HepG2 (cell line): Measurements from ENCODE around the gene SLC7A6OS. TPM values are rescaled to one million over a fixed set of nuclear protein-coding genes. Genes with fewer than 3 reads are reported as not detected.

Experiments
- FOXP1 ChIP-seq, 2 experiments: fragments of 450-650 bp in 1 of 2; IDR thresholded peaks; 2 replicates each; pipeline ENCODE4 v1.6.1; 2017 to 2018; ENCODE audit warnings: antibody characterized with exemption in 1 of 2
- KLF11 ChIP-seq: IDR thresholded peaks from 2 replicates; pipeline ENCODE4 v1.6.1; 2016; ENCODE audit warnings: missing compliant biosample characterization
- KLF16 ChIP-seq, 2 experiments: sonication (generic) in 1 of 2; formaldehyde crosslinking in 1 of 2; IDR thresholded peaks; 2 replicates each; pipeline versions ENCODE4 v1.6.1 to v1.8.0; 2016 to 2023; ENCODE audit warnings: missing genetic modification reagents in 2 of 2, missing compliant biosample characterization in 1 of 2
- NAIF1 ChIP-seq: sonication (generic); formaldehyde crosslinking; IDR thresholded peaks from 2 replicates; pipeline ENCODE4 v1.5.0; 2020; ENCODE audit warnings: mild to moderate bottlenecking, missing genetic modification reagents, borderline replicate concordance
- ONECUT2 ChIP-seq: sonication (generic); formaldehyde crosslinking; IDR thresholded peaks from 2 replicates; pipeline ENCODE4 v1.4.0; 2020; ENCODE audit warnings: missing genetic modification reagents
- PLRG1 ChIP-seq: fragments of 450-650 bp; conservative IDR thresholded peaks from 2 replicates; pipeline ENCODE4 v1.6.1; 2016
- SMAD3 ChIP-seq: sonication (generic); formaldehyde crosslinking; IDR thresholded peaks from 2 replicates; pipeline ENCODE4 v1.4.0; 2020; ENCODE audit warnings: missing genetic modification reagents
- SRSF4 ChIP-seq: fragments of 200-400 bp; formaldehyde crosslinking; IDR thresholded peaks from one replicate; pipeline ENCODE4 v1.6.1; 2018; ENCODE audit warnings: mild to moderate bottlenecking, low read depth, low read length, moderate library complexity; ENCODE audit not compliant: poor library complexity, severe bottlenecking
- YEATS2 ChIP-seq: sonication (generic); formaldehyde crosslinking; IDR thresholded peaks from 2 replicates; pipeline ENCODE4 v1.4.0; 2020; ENCODE audit warnings: missing genetic modification reagents, borderline replicate concordance
- ZBTB7B ChIP-seq: sonication (generic); formaldehyde crosslinking; IDR thresholded peaks from 2 replicates; pipeline ENCODE4 v1.4.0; 2020; ENCODE audit warnings: missing genetic modification reagents
- ZFP37 ChIP-seq: sonication (generic); formaldehyde crosslinking; IDR thresholded peaks from 2 replicates; pipeline ENCODE4 v1.4.0; 2020; ENCODE audit warnings: missing genetic modification reagents, borderline replicate concordance
- ZKSCAN8 ChIP-seq: IDR thresholded peaks from 2 replicates; pipeline ENCODE4 v1.6.1; 2016; ENCODE audit warnings: borderline replicate concordance, missing genetic modification reagents, missing compliant biosample characterization
- ZNF496 ChIP-seq: sonication (generic); formaldehyde crosslinking; IDR thresholded peaks from 2 replicates; pipeline ENCODE4 v1.8.1; 2023; ENCODE audit warnings: mild to moderate bottlenecking, moderate library complexity, missing genetic modification reagents; ENCODE audit not compliant: insufficient replicate concordance
- ZNF501 ChIP-seq: sonication (generic); formaldehyde crosslinking; IDR thresholded peaks from 2 replicates; pipeline ENCODE4 v1.5.1; 2020; ENCODE audit warnings: mild to moderate bottlenecking, moderate library complexity, missing genetic modification reagents
- ZNF556 ChIP-seq: sonication (generic); formaldehyde crosslinking; IDR thresholded peaks from 2 replicates; pipeline ENCODE4 v1.4.0; 2020; ENCODE audit warnings: mild to moderate bottlenecking, missing genetic modification reagents, borderline replicate concordance
- ZNF563 ChIP-seq: sonication (generic); formaldehyde crosslinking; IDR thresholded peaks from 2 replicates; pipeline ENCODE4 v1.8.0; 2022; ENCODE audit warnings: mild to moderate bottlenecking, moderate library complexity, missing genetic modification reagents
- ZNF891 ChIP-seq: sonication (generic); formaldehyde crosslinking; IDR thresholded peaks from 2 replicates; pipeline ENCODE4 v1.5.0; 2020; ENCODE audit warnings: mild to moderate bottlenecking, missing genetic modification reagents
- ZSCAN20 ChIP-seq: sonication (generic); formaldehyde crosslinking; IDR thresholded peaks from 2 replicates; pipeline ENCODE4 v1.4.0; 2020; ENCODE audit warnings: missing genetic modification reagents, mild to moderate bottlenecking, borderline replicate concordance
- ZSCAN22 ChIP-seq: sonication (generic); formaldehyde crosslinking; IDR thresholded peaks from 2 replicates; pipeline ENCODE4 v1.4.0; 2020; ENCODE audit warnings: mild to moderate bottlenecking, missing genetic modification reagents
- polyA plus RNA-seq, 8 experiments: library from polyadenylated mRNA; depleted of rRNA in 3 of 8; stranded (reverse) in 7 of 8; unstranded in 1 of 8; fragments of >200 nt; fragmentation: Illumina TruSeq in 4 of 8; extraction: Trizol in 4 of 8; gene quantifications; 2 replicates each; pipeline versions ENCODE4 v1.2.1 to v1.2.3, GENCODE V29; 2011 to 2016; ENCODE audit warnings: low read depth in 4 of 8, missing spikeins in 1 of 8, mixed read lengths in 1 of 8; ENCODE audit not compliant: insufficient read depth in 1 of 8
- total RNA-seq, 5 experiments: library from RNA; depleted of rRNA; stranded (reverse); fragments of >200 nt; fragmentation: Illumina TruSeq; extraction: Trizol; gene quantifications; 2 replicates each; pipeline ENCODE4 v1.2.3, GENCODE V29; 2016; ENCODE audit warnings: low read depth in 1 of 5
- TF ChIP-seq, protein P1 (sequence below): sonication (generic); formaldehyde crosslinking; conservative IDR thresholded peaks from 2 replicates; pipeline ENCODE4 v1.4.0; 2020; ENCODE audit warnings: mild to moderate bottlenecking, missing genetic modification reagents, moderate library complexity
- TF ChIP-seq, protein P2 (sequence below): sonication (generic); formaldehyde crosslinking; IDR thresholded peaks from 2 replicates; pipeline ENCODE4 v1.4.0; 2020; ENCODE audit warnings: missing genetic modification reagents
- TF ChIP-seq, protein P3 (sequence below): IDR thresholded peaks from 2 replicates; pipeline ENCODE4 v1.6.1; 2016; ENCODE audit warnings: mild to moderate bottlenecking

Gene SLC7A6OS
- total and polyA plus RNA-seq, 2 of the 13 experiments (the other 11 are each of a cell fraction or from before 2014, with no cell fraction given) = 11.2 to 21.5 TPM

DNA sequence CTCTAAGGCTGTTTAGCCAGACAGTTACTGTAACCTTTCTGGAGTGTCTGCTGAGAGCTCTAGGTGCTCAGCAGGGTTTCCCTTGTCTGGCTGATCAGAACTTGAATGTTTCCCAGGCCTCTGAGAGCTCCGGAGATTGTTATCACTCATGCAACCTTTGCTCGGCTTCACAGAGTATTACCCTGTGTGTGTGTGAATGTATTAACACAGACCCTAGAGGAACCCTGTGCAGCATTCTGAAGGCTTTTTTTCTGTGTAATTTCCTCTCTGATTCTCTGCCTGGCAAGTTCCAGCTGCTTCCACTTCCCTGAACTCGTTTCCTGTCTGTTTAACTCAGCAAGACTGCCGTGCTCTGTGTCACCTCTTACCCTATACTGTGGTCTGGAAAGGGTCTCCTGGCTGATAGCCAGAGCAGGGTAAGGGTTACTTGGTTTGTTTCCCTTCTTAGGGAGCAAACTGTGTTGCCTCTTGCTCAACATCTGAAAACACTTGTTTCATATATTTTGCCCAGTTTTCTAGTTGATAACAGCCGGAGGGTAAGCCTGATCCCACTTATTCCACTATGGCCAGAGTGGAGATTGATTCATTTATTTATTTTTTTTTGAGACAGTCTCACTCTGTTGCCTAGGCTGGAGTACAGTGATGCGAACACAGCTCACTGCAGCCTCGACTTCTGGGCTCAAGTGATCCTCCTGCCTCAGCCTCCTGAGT lies 21.8 kb upstream of the SLC7A6OS start (continued):
- TF ChIP-seq, protein P1, sequence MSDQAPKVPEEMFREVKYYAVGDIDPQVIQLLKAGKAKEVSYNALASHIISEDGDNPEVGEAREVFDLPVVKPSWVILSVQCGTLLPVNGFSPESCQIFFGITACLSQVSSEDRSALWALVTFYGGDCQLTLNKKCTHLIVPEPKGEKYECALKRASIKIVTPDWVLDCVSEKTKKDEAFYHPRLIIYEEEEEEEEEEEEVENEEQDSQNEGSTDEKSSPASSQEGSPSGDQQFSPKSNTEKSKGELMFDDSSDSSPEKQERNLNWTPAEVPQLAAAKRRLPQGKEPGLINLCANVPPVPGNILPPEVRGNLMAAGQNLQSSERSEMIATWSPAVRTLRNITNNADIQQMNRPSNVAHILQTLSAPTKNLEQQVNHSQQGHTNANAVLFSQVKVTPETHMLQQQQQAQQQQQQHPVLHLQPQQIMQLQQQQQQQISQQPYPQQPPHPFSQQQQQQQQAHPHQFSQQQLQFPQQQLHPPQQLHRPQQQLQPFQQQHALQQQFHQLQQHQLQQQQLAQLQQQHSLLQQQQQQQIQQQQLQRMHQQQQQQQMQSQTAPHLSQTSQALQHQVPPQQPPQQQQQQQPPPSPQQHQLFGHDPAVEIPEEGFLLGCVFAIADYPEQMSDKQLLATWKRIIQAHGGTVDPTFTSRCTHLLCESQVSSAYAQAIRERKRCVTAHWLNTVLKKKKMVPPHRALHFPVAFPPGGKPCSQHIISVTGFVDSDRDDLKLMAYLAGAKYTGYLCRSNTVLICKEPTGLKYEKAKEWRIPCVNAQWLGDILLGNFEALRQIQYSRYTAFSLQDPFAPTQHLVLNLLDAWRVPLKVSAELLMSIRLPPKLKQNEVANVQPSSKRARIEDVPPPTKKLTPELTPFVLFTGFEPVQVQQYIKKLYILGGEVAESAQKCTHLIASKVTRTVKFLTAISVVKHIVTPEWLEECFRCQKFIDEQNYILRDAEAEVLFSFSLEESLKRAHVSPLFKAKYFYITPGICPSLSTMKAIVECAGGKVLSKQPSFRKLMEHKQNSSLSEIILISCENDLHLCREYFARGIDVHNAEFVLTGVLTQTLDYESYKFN (CRISPR knock-in tag) = peak; percentile 75
- TF ChIP-seq ZKSCAN8 (CRISPR knock-in tag) (peak; percentile 47; the same call in 1 of the 2 replicates), ONECUT2 (no peak), ZSCAN20 (no peak), ZNF556 (0 out of 2 replicates have a peak, but pooled peaks have one; percentile 4), NAIF1 (CRISPR knock-in tag) (peak; percentile 68; the same call in 1 of the 2 replicates), ZBTB7B (CRISPR knock-in tag) (peak; percentile 35; the same call in 1 of the 2 replicates), ZNF501 (CRISPR knock-in tag) (peak; percentile 41; the same call in 1 of the 2 replicates), ZSCAN22 (no peak), ZNF891 (CRISPR knock-in tag) (no peak), KLF11 (CRISPR knock-in tag) (0 out of 2 replicates have a peak, but pooled peaks have one; percentile 27), PLRG1 (no peak), FOXP1 (IDR thresholded peaks at IDR 0.05) (no peak), FOXP1 (CRISPR knock-in tag; IDR thresholded peaks at IDR 0.05) (peak; percentile 28; the same call in 1 of the 2 replicates), ZNF563 (CRISPR knock-in tag) (0 out of 2 replicates have a peak, but pooled peaks have one; percentile 31), YEATS2 (CRISPR knock-in tag) (peak; percentile 43; the same call in 1 of the 2 replicates), SRSF4 (no peak), KLF16 (CRISPR knock-in tag; IDR thresholded peaks at IDR 0.05) (peak in 1 of 2 experiments; percentile 48; a peak in 1 of 4 replicates), ZNF496 (no peak), SMAD3 (CRISPR knock-in tag) (peak; percentile 42; the same call in 1 of the 2 replicates), ZFP37 (0 out of 2 replicates have a peak, but pooled peaks have one; percentile 51)
- TF ChIP-seq, protein P2, sequence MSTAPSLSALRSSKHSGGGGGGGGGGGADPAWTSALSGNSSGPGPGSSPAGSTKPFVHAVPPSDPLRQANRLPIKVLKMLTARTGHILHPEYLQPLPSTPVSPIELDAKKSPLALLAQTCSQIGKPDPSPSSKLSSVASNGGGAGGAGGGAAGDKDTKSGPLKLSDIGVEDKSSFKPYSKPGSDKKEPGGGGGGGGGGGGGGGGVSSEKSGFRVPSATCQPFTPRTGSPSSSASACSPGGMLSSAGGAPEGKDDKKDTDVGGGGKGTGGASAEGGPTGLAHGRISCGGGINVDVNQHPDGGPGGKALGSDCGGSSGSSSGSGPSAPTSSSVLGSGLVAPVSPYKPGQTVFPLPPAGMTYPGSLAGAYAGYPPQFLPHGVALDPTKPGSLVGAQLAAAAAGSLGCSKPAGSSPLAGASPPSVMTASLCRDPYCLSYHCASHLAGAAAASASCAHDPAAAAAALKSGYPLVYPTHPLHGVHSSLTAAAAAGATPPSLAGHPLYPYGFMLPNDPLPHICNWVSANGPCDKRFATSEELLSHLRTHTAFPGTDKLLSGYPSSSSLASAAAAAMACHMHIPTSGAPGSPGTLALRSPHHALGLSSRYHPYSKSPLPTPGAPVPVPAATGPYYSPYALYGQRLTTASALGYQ (CRISPR knock-in tag) = no peak
- TF ChIP-seq, protein P3, sequence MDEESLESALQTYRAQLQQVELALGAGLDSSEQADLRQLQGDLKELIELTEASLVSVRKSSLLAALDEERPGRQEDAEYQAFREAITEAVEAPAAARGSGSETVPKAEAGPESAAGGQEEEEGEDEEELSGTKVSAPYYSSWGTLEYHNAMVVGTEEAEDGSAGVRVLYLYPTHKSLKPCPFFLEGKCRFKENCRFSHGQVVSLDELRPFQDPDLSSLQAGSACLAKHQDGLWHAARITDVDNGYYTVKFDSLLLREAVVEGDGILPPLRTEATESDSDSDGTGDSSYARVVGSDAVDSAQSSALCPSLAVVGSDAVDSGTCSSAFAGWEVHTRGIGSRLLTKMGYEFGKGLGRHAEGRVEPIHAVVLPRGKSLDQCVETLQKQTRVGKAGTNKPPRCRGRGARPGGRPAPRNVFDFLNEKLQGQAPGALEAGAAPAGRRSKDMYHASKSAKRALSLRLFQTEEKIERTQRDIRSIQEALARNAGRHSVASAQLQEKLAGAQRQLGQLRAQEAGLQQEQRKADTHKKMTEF (CRISPR knock-in tag) = peak; percentile 25; the same call in 1 of the 2 replicates
